Activated naive CD4-positive, alpha-beta T cell treated with anti-CD3 and anti-CD28 coated beads, Interleukin-2, amount 10 ng/mL, durations not matched to agents 7 days and 5 days (primary cell): ENCODE data around the gene MXD1.
"Not testable (repeated sequence)": the region's sequence is repeated elsewhere in the genome, so short reads cannot be mapped to it uniquely, and the experiment has no call there.

Source experiments
- CTCF ChIA-PET: fragments of 350-600 bp; sonication (Branson Sonifier 250); formaldehyde crosslinking; loops from one replicate; lab custom pipeline; 2021; ENCODE audit warnings: antibody characterized with exemption; lab: Charles Lee
- DNase-seq: peaks from one replicate; pipeline ENCODE4 v3.0.0-alpha.2; 2020
- H3K27ac Mint-ChIP-seq: one replicate; pipeline ENCODE4 v1.8.0; 2021; ENCODE audit warnings: mild to moderate bottlenecking, moderate library complexity, mixed read lengths
- H3K27me3 Mint-ChIP-seq: one replicate; pipeline ENCODE4 v1.8.0; 2021; ENCODE audit warnings: mild to moderate bottlenecking, mixed read lengths
- H3K36me3 Mint-ChIP-seq: one replicate; pipeline ENCODE4 v1.8.0; 2021; ENCODE audit warnings: mixed read lengths
- H3K4me1 Mint-ChIP-seq: one replicate; pipeline ENCODE4 v1.8.0; 2021; ENCODE audit warnings: mixed read lengths
- H3K4me3 Mint-ChIP-seq: one replicate; pipeline ENCODE4 v1.8.0; 2021; ENCODE audit warnings: mild to moderate bottlenecking, moderate library complexity, mixed read lengths
- H3K9me3 Mint-ChIP-seq: one replicate; pipeline ENCODE4 v1.8.0; 2021; ENCODE audit warnings: mixed read lengths

The MXD1 gene

GRCh38 chr2:69940691-69941090, 25.8 kb downstream of the MXD1 start:
- CTCF ChIA-PET = interaction anchor here (1.1 kb wide), 1 partner anchor 26 kb away, joined by 3 read pairs; no protein-coding TSS in a partner anchor
- no peaks in the 10 kb centered on the region for H3K9me3 Mint-ChIP-seq
- no peaks in the 10 kb centered on the region for H3K27me3 Mint-ChIP-seq
- H3K4me1 Mint-ChIP-seq = peaks cover 21% of the 10 kb centered on the region
- H3K4me3 Mint-ChIP-seq = no peak overlapping the region
- H3K36me3 Mint-ChIP-seq = peaks cover 80% of the 10 kb centered on the region
- DNase-seq = no peak
- H3K27ac Mint-ChIP-seq = no peak overlapping the region

DNA sequence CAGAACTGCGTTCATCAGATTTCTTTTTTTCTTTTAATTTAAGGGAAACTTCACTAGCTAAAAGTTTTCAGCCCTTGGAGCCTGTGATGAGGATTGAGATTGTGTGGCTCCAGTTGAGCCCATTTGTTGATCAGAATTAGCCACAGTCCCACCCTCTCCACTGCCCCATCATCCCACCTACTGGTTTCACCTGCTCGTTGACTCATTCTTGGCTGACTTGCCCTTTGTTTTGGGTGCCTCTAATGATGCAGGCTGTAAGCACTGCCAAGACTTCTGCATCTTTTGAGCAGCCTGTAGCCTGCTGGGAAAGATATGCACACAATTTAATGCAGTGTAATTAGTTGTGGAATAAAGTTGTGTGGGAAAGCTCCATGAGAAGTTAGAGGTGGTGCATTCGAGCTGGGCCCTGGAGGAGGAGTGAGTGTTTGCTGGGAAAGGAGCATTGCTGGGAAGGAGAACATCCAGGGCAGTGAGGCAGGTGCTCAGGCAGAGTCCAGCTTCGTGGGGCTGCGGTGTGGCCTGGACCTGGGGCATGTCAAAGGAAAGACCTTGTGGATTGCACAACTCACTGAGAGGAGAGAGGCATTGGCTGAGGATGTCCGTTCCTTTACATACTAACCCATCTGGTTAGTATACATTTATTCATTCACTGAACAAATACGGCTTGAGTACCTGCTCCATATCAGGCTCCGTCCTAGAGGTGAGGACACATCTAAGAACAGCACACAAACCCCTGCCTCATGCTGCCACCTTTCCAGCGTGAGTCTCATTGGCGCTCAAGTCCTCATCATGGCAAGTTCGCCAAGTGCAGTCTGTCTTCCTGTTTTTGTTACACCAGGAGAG, 28.3 kb downstream of the MXD1 start:
- no peaks in the 10 kb centered on the region for H3K9me3 Mint-ChIP-seq
- CTCF ChIA-PET = no interaction called here
- no peak overlapping the region for H3K27ac Mint-ChIP-seq
- H3K27me3 Mint-ChIP-seq = no peaks in the 10 kb centered on the region
- H3K36me3 Mint-ChIP-seq = peaks cover 62% of the 10 kb centered on the region
- H3K4me3 Mint-ChIP-seq = no peak overlapping the region
- H3K4me1 Mint-ChIP-seq = peaks cover 43% of the 10 kb centered on the region
- DNase-seq = no peak

GRCh38 chr2:69943843-69944525, 29.1 kb downstream of the MXD1 start:
- Mint-ChIP-seq H3K9me3 (no peaks in the 10 kb centered on the region), H3K4me1 (peaks cover 45% of the 10 kb centered on the region), H3K4me3 (no peak overlapping the region), H3K27ac (no peak overlapping the region), H3K27me3 (no peaks in the 10 kb centered on the region), H3K36me3 (peaks cover 55% of the 10 kb centered on the region)
- CTCF ChIA-PET = no interaction called here
- DNase-seq = no peak

DNA sequence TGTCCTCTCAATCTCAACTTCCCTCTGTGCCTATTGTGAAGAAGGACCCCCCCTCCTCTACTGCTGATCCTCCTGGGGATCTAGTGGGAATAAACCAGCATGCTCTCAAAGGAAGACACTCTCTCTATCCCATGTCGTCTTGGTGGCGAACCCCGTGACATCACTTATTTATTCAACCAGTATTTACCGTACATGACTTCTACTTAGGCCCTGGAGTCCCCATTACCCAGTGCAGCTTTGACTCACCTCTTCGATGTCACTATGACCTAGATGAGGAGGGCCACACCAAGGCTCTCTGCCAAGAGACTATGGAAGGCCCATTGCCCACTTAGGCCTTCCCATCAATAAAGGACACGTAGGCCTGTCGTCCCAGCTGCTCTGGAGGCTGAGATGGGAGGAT, 29.8 kb downstream of the MXD1 start:
- H3K27ac Mint-ChIP-seq = peak overlapping the region; percentile 0
- CTCF ChIA-PET = interaction anchor here (0.6 to 1.4 kb wide), 4 partner anchors 9 to 125 kb away, joined by 3 read pairs; no protein-coding TSS in a partner anchor
- no peak for DNase-seq
- no peak overlapping the region for H3K4me3 Mint-ChIP-seq
- peaks cover 46% of the 10 kb centered on the region for H3K4me1 Mint-ChIP-seq
- no peaks in the 10 kb centered on the region for H3K27me3 Mint-ChIP-seq
- no peaks in the 10 kb centered on the region for H3K9me3 Mint-ChIP-seq
- H3K36me3 Mint-ChIP-seq = peaks cover 48% of the 10 kb centered on the region

DNA sequence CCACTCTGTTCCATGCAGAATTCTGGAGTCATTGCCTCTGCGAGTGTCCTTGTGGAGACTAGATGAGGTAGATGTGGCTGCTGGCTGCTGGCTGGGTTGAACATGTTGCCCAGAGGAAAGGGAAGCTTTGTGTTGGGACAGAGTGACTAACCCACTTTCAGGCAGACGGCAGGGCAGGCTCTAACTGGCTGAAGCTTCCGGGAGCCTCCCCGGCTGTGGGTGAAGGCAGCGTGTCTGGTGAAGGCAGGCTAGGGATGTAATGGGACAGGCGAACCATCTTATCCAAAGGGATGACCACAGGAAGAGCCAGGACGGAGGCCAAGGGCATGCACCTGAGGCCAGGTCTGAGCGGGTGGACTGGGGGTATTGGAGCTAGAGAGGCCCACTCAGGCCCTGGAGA, 30.5 kb downstream of the MXD1 start:
- Mint-ChIP-seq H3K4me1 (peaks cover 46% of the 10 kb centered on the region), H3K27ac (peak overlapping the region; percentile 92), H3K36me3 (peaks cover 42% of the 10 kb centered on the region), H3K9me3 (no peaks in the 10 kb centered on the region), H3K4me3 (no peak overlapping the region), H3K27me3 (no peaks in the 10 kb centered on the region)
- DNase-seq = peak; percentile 43
- CTCF ChIA-PET = interaction anchor here (0.6 to 1.6 kb wide), 5 partner anchors 8 to 124 kb away, joined by 3 read pairs; partner anchors contain the start of gene MXD1

DNA sequence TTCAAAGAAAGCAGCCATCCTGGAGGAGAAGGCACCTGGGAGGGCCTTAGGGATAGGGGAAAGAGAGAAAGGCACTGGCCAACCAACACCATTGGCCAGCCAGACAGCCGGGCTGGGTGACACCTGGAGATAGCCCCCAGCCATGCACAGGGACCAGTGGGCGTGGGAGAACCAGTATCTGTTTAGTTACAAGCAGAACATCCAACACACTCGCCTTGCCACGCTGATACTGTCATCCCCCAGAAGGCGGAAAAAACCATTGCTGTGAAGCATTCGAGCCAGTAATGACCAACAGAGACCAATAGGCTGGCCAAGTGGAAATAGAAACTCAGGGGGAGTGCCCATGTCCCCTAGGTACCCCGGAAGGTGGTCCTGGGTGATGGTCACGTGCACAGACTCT, 31.0 kb downstream of the MXD1 start:
- CTCF ChIA-PET = interaction anchor here (1.1 to 1.6 kb wide), 3 partner anchors 31 to 124 kb away, joined by 3 read pairs; partner anchors contain the start of gene MXD1
- DNase-seq = no peak
- peaks cover 37% of the 10 kb centered on the region for H3K36me3 Mint-ChIP-seq
- H3K4me1 Mint-ChIP-seq = peaks cover 46% of the 10 kb centered on the region
- H3K9me3 Mint-ChIP-seq = no peaks in the 10 kb centered on the region
- H3K27ac Mint-ChIP-seq = peak overlapping the region; percentile 92
- H3K27me3 Mint-ChIP-seq = no peaks in the 10 kb centered on the region
- H3K4me3 Mint-ChIP-seq = no peak overlapping the region

DNA sequence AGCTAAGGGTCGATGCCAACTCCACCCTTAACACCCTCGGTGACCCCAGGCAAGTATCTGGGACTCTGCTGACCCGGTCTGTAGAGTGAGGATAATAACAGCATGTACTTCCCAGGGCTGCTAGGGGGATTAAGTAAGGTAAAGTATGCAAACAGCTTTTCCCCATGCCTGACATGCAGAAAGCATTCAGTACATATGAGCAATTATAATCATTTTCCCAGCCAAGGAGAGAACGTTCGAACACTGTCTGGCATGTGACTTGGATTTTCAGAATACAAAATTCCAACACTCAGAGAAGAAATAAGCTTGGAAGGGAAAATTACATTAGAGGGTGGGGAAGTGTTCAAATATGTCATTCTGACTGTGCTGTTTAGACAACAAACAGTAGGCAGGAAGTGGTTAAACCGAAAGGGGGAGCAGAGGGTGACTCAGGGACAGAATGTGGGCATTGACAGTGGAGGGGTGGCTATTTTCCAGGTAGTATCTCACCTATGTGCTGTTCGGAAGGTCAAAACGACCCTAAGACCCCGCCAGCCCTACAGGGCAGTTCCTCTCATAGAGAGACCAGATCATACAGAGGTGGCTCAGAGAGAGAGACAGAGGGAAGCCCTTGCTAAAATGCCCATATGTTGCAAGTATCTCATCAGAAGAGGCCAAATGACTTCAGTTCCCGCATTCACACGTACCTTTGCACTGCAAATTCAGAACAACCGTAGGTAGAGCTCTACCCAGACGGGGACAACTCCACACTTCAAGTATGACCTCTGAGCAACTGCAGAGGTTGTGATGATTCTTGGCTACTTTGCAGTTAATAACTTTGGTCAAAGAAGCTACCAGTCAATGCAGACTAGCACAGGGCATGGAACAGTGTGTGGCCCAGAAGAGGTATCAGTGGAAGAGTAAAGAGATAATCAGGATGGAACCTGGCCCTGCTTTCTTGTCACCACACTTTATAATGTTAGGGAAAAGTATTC, 31.7 kb downstream of the MXD1 start:
- no peaks in the 10 kb centered on the region for H3K27me3 Mint-ChIP-seq
- peak overlapping the region; percentile 92 for H3K27ac Mint-ChIP-seq
- H3K4me1 Mint-ChIP-seq = peaks cover 46% of the 10 kb centered on the region
- peak; percentile 77 for DNase-seq
- no peaks in the 10 kb centered on the region for H3K9me3 Mint-ChIP-seq
- peak overlapping the region; percentile 8 for H3K4me3 Mint-ChIP-seq
- peaks cover 33% of the 10 kb centered on the region for H3K36me3 Mint-ChIP-seq
- CTCF ChIA-PET = interaction anchor here (0.6 to 1.6 kb wide), 3 partner anchors 32 to 122 kb away, joined by 3 to 7 read pairs (median 4); partner anchors contain the start of gene MXD1

GRCh38 chr2:69947325-69947931, 32.5 kb downstream of the MXD1 start:
- peaks cover 46% of the 10 kb centered on the region for H3K4me1 Mint-ChIP-seq
- H3K27ac Mint-ChIP-seq = peak overlapping the region; percentile 92
- DNase-seq = no peak
- peaks cover 25% of the 10 kb centered on the region for H3K36me3 Mint-ChIP-seq
- H3K27me3 Mint-ChIP-seq = peaks cover 4% of the 10 kb centered on the region
- no peaks in the 10 kb centered on the region for H3K9me3 Mint-ChIP-seq
- no peak overlapping the region for H3K4me3 Mint-ChIP-seq
- CTCF ChIA-PET = interaction anchor here (1.5 kb wide), 1 partner anchor 121 kb away, joined by 7 read pairs; no protein-coding TSS in a partner anchor

DNA sequence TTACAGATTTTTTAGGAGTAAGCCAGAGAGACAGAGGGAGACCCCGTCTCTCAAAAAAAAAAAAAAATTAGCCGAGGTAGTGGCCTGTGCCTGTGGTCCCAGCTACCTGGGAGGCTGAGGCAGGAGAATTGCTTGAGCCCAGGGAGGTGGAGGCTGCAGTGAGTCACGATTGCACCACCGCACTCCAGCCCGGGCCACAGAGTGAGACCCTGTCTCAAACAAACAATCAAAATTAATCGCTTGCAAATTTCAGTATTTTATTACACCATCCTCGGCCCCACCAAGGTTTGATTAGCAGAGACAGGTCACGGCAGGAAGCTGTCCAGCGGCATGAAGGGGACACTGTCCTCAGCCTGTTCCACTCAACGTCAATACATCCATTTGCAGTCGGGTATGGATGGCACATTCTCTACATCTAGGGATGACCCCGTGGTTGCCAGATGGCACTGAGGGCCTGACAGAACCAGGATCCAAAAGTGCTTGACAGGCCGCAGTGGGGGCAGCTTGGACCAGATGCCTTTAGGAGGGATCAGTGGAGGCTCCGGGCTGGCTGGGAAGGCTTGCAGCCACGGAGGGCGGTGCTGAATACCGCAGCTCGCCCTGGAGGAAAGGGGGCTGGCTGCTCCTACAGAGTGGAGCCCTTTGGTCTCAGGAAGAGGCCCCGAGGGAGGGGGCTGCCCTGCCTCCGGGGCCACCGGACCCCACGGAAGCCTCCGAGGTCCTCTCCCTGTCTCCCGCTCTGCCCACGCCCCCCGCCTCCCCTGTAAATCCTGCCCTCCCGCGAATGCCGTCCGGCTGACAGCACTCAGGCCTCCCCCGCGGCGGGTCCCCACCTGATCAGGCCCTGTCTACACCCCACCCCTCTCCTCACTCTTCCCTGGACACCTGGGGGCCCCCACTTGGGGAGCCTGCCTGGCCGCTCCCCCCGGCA, 33.4 kb downstream of the MXD1 start:
- CTCF ChIA-PET = interaction anchor here (1.5 kb wide), 1 partner anchor 120 kb away, joined by 7 read pairs; no protein-coding TSS in a partner anchor
- DNase-seq = no peak
- H3K27ac Mint-ChIP-seq = no peak overlapping the region

DNA sequence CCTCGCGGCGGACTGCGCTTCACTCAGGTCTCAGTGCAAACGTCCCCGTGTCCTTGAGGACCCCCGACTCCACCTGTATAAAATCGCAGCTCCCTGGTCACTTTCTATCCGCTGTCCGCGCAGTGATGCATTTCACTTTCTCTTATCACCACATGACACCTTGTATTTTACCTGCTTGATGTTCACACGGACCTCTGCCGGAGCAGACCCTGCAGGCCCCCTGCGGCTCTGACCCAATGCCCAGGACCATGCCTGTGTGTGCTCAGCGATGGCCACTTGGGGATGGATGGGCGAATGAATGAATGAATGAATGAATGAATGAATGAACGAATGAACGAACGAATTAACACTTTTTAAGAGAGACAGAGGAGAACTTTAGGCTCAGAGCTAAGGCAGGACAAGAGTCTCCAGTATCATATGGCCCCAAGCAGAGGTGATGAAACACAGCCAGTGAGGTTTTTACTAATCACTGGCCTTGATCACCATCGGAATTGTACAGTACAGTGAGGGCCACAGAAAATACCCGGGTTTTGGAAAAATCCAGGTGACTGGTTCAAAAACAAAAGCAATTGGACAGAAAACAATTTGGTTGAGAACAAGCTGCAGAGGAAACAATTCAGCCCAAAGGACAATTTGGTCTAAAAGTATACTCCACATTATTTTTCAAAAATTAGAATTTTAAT, 34.2 kb downstream of the MXD1 start:
- peaks cover 40% of the 10 kb centered on the region for H3K4me1 Mint-ChIP-seq
- CTCF ChIA-PET = no interaction called here
- H3K36me3 Mint-ChIP-seq = peaks cover 12% of the 10 kb centered on the region
- H3K27ac Mint-ChIP-seq = peak overlapping the region; percentile 2
- H3K27me3 Mint-ChIP-seq = peaks cover 13% of the 10 kb centered on the region
- DNase-seq = no peak
- H3K9me3 Mint-ChIP-seq = no peaks in the 10 kb centered on the region
- H3K4me3 Mint-ChIP-seq = no peak overlapping the region

More for the DNA sequence above, 33.4 kb downstream of the MXD1 start:
- Mint-ChIP-seq H3K27me3 (peaks cover 10% of the 10 kb centered on the region), H3K36me3 (peaks cover 19% of the 10 kb centered on the region), H3K9me3 (no peaks in the 10 kb centered on the region), H3K4me1 (peaks cover 43% of the 10 kb centered on the region), H3K4me3 (no peak overlapping the region)

GRCh38 chr2:69950241-69950640, 35.3 kb downstream of the MXD1 start:
- Mint-ChIP-seq H3K27me3 (peaks cover 24% of the 10 kb centered on the region), H3K27ac (no peak overlapping the region), H3K36me3 (peaks cover 6% of the 10 kb centered on the region), H3K9me3 (no peaks in the 10 kb centered on the region), H3K4me1 (peaks cover 29% of the 10 kb centered on the region), H3K4me3 (no peak overlapping the region)
- CTCF ChIA-PET = no interaction called here
- no peak for DNase-seq

DNA sequence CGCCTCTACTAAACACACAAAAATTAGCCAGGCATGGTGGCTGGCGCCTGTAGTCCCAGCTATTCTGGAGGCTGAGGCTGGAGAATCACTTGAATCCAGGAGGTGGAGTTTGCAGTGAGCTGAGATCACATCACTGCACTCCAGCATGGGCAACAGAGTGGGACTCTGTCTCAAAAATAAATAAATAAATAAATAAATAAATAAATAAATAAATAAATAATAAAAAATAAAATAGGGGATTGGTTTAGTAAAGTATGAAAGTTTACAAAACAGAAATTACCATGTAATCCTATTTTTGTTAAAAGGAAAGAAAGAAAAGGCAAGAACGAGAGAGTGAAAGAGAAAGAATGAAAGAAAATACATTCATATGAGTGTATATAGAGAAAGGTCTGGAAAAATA, 35.8 kb downstream of the MXD1 start:
- DNase-seq, H3K4me3 Mint-ChIP-seq, H3K9me3 Mint-ChIP-seq, H3K27ac Mint-ChIP-seq, CTCF ChIA-PET, H3K36me3 Mint-ChIP-seq: not testable (repeated sequence)
- Mint-ChIP-seq H3K4me1 (peaks cover 25% of the 10 kb centered on the region), H3K27me3 (peaks cover 29% of the 10 kb centered on the region)
